A673 (cell line): ENCODE results near the gene PCDHGA11. TPM values are rescaled to one million over a fixed set of nuclear protein-coding genes. Genes with fewer than 3 reads are reported as not detected.
"Not testable (repeated sequence)": the region's sequence is repeated elsewhere in the genome, so short reads cannot be mapped to it uniquely, and the experiment has no call there.

Source experiments
- BruUV-seq: library from RNA; stranded (reverse); fragments of 400-500 nt; replicated peaks from 2 replicates; lab custom pipeline; 2021; lab: Mats Ljungman, UMichigan
- CTCF ChIA-PET: fragments of 300-600 bp; sonication (Branson Sonifier 250); formaldehyde crosslinking; loops from one replicate; lab custom pipeline; 2022; ENCODE audit warnings: antibody characterized with exemption; lab: Charles Lee
- POLR2A ChIA-PET: fragments of 300-600 bp; sonication (Branson Sonifier 250); formaldehyde crosslinking; loops from one replicate; lab custom pipeline; 2022; ENCODE audit warnings: antibody characterized with exemption; ENCODE audit not compliant: low non-redundant PET; lab: Charles Lee
- DNase-seq: peaks from one replicate; pipeline ENCODE4 v3.0.0-alpha.2; 2015; ENCODE audit warnings: low spot score
- H3K27ac ChIP-seq: fragments of 200-600 bp; sonication (generic); 2 replicates; pipeline ENCODE4 v1.5.1; 2016; ENCODE audit warnings: mixed run types, low read depth, mild to moderate bottlenecking, mixed read lengths, antibody characterized with exemption, low read length; ENCODE audit not compliant: poor library complexity, severe bottlenecking
- H3K27me3 ChIP-seq: fragments of 200-600 bp; sonication (generic); replicated peaks from 2 replicates; pipeline ENCODE4 v1.6.1; 2017; ENCODE audit warnings: mixed run types, low read depth, mild to moderate bottlenecking, mixed read lengths, antibody characterized with exemption, low read length; ENCODE audit not compliant: insufficient read depth, poor library complexity
- H3K36me3 ChIP-seq: fragments of 200-600 bp; sonication (generic); 2 replicates; pipeline ENCODE4 v1.6.1; 2016; ENCODE audit warnings: mixed run types, mild to moderate bottlenecking, mixed read lengths, antibody characterized with exemption, low read length; ENCODE audit not compliant: insufficient read depth, poor library complexity, severe bottlenecking
- H3K4me1 ChIP-seq: fragments of 200-600 bp; sonication (generic); 2 replicates; pipeline ENCODE4 v1.6.1; 2017; ENCODE audit warnings: mixed run types, mild to moderate bottlenecking, mixed read lengths, antibody characterized with exemption, low read length; ENCODE audit not compliant: insufficient read depth, poor library complexity, severe bottlenecking
- H3K4me3 ChIP-seq: fragments of 200-600 bp; sonication (generic); 2 replicates; pipeline ENCODE4 v1.5.1; 2016; ENCODE audit warnings: low read depth, mixed run types, mild to moderate bottlenecking, mixed read lengths, low read length; ENCODE audit not compliant: poor library complexity, severe bottlenecking
- H3K9me3 ChIP-seq: fragments of 200-600 bp; sonication (generic); 2 replicates; pipeline ENCODE4 v1.6.1; 2016; ENCODE audit warnings: mixed run types, low read depth, mild to moderate bottlenecking, mixed read lengths, antibody characterized with exemption, low read length; ENCODE audit not compliant: poor library complexity, severe bottlenecking
- EZH2 ChIP-seq: fragments of 200-600 bp; sonication (generic); IDR thresholded peaks from 2 replicates; pipeline ENCODE4 v1.6.1; 2017; ENCODE audit warnings: borderline replicate concordance, low read depth, mild to moderate bottlenecking, mixed read lengths, antibody characterized with exemption, low read length; ENCODE audit not compliant: poor library complexity, severe bottlenecking
- intact Hi-C: fragments of 100-400 bp; cut with micrococcal nuclease; formaldehyde crosslinking; loops from one replicate; pipeline ENCODE4 v1.10.0; 2022; ENCODE audit not compliant: unreplicated experiment
- total RNA-seq: library from RNA; stranded (reverse); gene quantifications from 2 replicates; pipeline ENCODE4 v1.2.3, GENCODE V29; 2021
- TF ChIP-seq, protein P1 (sequence below): fragments of 300-800, 200-600 bp; sonication (generic); conservative IDR thresholded peaks from 2 replicates; pipeline ENCODE4 v1.5.1; 2017; ENCODE audit warnings: low read depth, mild to moderate bottlenecking, antibody characterized with exemption, low read length, moderate library complexity, mixed read lengths

PCDHGA11 gene
- total RNA-seq, 1 experiment from 2014 or later, result 35.5 TPM

DNA sequence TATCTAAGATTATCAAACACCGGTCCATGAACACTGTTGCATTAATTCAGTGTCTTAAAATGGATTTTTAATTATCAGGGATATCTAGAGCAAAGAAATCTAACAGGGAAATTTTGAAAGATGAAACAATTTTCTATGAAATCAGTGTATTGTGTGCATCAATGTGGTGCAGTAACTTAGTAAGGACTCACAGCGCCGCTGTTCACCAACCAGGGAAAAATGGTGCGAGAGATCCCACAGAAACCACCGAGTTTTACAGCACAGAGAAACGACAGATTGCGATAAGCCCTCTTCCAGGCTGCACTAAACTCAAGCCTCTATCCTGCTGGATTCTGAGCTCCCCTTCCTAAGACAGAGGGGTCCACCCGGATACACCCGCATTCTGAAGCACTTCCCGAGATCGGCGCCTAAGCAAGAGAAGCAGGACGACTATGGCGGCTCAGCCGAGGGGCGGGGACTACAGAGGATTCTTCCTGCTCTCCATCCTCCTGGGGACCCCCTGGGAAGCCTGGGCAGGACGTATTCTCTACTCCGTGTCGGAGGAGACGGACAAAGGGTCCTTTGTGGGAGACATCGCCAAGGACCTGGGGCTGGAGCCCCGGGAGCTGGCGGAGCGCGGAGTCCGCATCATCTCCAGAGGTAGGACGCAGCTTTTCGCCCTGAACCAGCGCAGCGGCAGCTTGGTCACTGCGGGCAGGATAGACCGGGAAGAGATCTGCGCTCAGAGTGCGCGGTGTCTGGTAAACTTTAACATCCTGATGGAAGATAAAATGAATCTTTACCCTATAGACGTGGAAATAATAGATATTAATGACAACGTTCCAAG is 38.2 kb upstream of the PCDHGA11 start, which contains the start of gene PCDHGA7:
Gene PCDHGA7 (plus strand): TSS at position 274 of the 826 bp plus-strand sequence. CDS start 158 bp downstream, at position 432.
- CTCF ChIA-PET, result no interaction called here
- TSS peak; percentile 13 for BruUV-seq
- Histone ChIP-seq H3K4me1 (no peaks in the 10 kb centered on the region), H3K27me3 (no peaks in the 10 kb centered on the region), H3K4me3 (peak within 1 kb of the TSS; percentile 47), H3K36me3 (no peaks in the 10 kb centered on the region), H3K27ac (peak within 1 kb of the TSS; percentile 65), H3K9me3 (peaks cover 47% of the 10 kb centered on the region)
- DNase-seq, result peak; percentile 68
- TF ChIP-seq, protein P1, sequence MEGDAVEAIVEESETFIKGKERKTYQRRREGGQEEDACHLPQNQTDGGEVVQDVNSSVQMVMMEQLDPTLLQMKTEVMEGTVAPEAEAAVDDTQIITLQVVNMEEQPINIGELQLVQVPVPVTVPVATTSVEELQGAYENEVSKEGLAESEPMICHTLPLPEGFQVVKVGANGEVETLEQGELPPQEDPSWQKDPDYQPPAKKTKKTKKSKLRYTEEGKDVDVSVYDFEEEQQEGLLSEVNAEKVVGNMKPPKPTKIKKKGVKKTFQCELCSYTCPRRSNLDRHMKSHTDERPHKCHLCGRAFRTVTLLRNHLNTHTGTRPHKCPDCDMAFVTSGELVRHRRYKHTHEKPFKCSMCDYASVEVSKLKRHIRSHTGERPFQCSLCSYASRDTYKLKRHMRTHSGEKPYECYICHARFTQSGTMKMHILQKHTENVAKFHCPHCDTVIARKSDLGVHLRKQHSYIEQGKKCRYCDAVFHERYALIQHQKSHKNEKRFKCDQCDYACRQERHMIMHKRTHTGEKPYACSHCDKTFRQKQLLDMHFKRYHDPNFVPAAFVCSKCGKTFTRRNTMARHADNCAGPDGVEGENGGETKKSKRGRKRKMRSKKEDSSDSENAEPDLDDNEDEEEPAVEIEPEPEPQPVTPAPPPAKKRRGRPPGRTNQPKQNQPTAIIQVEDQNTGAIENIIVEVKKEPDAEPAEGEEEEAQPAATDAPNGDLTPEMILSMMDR, result peak; percentile 56
- TF ChIP-seq EZH2, result no peak
- intact Hi-C loops, result no loop called here
- POLR2A ChIA-PET, result no interaction called here

DNA sequence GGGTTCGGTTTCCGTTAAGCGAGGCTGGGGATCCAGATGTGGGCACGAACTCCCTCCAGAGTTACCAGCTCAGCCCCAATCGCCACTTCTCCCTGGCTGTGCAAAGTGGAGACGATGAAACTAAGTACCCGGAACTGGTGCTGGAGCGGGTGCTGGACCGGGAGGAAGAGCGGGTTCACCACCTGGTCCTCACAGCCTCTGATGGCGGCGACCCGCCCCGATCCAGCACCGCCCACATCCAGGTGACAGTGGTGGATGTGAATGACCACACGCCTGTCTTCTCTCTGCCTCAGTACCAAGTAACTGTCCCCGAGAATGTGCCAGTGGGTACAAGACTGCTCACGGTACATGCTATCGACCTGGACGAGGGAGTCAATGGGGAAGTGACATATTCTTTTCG is 37.5 kb upstream of the PCDHGA11 start:
- intact Hi-C loops, result no loop called here
- TF ChIP-seq, protein P1, result no peak
- TF ChIP-seq EZH2, result no peak
- H3K27me3 ChIP-seq, result no peaks in the 10 kb centered on the region
- no peaks in the 10 kb centered on the region for H3K4me1 ChIP-seq
- ChIA-PET POLR2A (no interaction called here), CTCF (no interaction called here)
- peak overlapping the region; percentile 47 for H3K4me3 ChIP-seq
- peak overlapping the region; percentile 65 for H3K27ac ChIP-seq
- H3K36me3 ChIP-seq, result no peaks in the 10 kb centered on the region
- peaks cover 48% of the 10 kb centered on the region for H3K9me3 ChIP-seq
- no TSS peak for BruUV-seq
- no peak for DNase-seq

- intact Hi-C loops, result no loop called here
- H3K27me3 ChIP-seq, result no peaks in the 10 kb centered on the region
- no peaks in the 10 kb centered on the region for H3K4me1 ChIP-seq
- H3K9me3 ChIP-seq, result peaks cover 57% of the 10 kb centered on the region
- no TSS peak for BruUV-seq
- no peak for TF ChIP-seq EZH2
- TF ChIP-seq, protein P1, result no peak
- no peak overlapping the region for H3K4me3 ChIP-seq
- POLR2A ChIA-PET, result no interaction called here
- no peak overlapping the region for H3K27ac ChIP-seq
- no peaks in the 10 kb centered on the region for H3K36me3 ChIP-seq
- no peak for DNase-seq
- CTCF ChIA-PET, result no interaction called here
Observed at GRCh38 chr5:141384471-141385267, 36.2 kb upstream of the PCDHGA11 start.

GRCh38 chr5:141387557-141388311 is 33.1 kb upstream of the PCDHGA11 start, which contains the start of gene PCDHGB4:
Gene PCDHGB4 (plus strand): TSS chr5:141387698. CDS start chr5:141387885, 187 bp downstream.
- intact Hi-C loops, H3K4me3 ChIP-seq, H3K36me3 ChIP-seq, DNase-seq, POLR2A ChIA-PET, BruUV-seq, H3K27ac ChIP-seq, CTCF ChIA-PET, H3K27me3 ChIP-seq, H3K4me1 ChIP-seq: not testable (repeated sequence)
- peaks cover 70% of the 10 kb centered on the region for H3K9me3 ChIP-seq
